ENCODE results near the gene GCFC2. TPM values are rescaled to one million over a fixed set of nuclear protein-coding genes. Genes with fewer than 3 reads are reported as not detected.
"Not testable (repeated sequence)": the region's sequence is repeated elsewhere in the genome, so short reads cannot be mapped to it uniquely, and the experiment has no call there.

GCFC2 gene
- total and polyA plus RNA-seq, 2 of the 13 experiments (the other 11 are each of a cell fraction or from before 2014, with no cell fraction given), result 26.8 to 49.0 TPM

DNA sequence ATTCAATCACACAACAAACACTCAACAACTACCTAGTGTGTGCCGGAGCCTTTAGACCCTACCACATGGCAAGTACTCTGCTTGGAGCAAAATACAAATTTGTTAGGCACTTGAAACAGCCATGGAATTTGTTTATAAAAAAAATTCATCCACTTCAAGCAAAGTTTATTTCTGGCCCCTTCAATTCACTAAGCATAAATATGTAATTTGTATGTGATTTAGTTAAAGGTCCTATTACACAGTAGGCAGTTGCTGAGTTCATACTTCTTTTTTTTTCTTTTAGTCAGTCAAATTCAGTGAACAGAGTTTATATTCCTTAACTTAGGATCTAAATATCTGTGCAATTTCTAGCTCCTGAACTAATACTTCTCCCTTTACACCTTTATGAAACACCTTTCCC is 22.5 kb downstream of the GCFC2 start:
- no peak for FAIRE-seq
- no TSS peak for BruUV-seq (replicated peaks)
- Histone ChIP-seq H4K20me1 (ENCODE audit: insufficient read depth, low read length) (no peaks in the 10 kb centered on the region), H3K36me3 (replicated peaks in 1 of 2; ENCODE audit: control insufficient read depth in 1 of 2, insufficient read depth in 2 of 2, low read length in 2 of 2) (peaks cover 9 to 69% of the 10 kb centered on the region in 2 experiments), H3K27ac (ENCODE audit: extremely low read length, insufficient read depth, low read length) (no peak overlapping the region), H2AFZ (ENCODE audit: low read length) (no peak overlapping the region), H3K9me3 (ENCODE audit: low read length) (no peaks in the 10 kb centered on the region), H3K27me3 (ENCODE audit: control insufficient read depth in 1 of 2, insufficient read depth in 2 of 2, low read length in 2 of 2) (no peaks in the 10 kb centered on the region), H3K79me2 (ENCODE audit: insufficient read depth, low read length) (no peaks in the 10 kb centered on the region), H3K9ac (ENCODE audit: insufficient read depth, low read depth, low read length) (no peak overlapping the region), H3K4me3 (replicated peaks in 1 of 3; ENCODE audit: insufficient read depth in 1 of 3, low read depth in 2 of 3, low read length in 3 of 3) (no peak overlapping the region), H3K4me1 (ENCODE audit: insufficient read depth, low read length) (no peaks in the 10 kb centered on the region), H3K4me2 (ENCODE audit: low read depth, low read length) (no peak overlapping the region)
- ChIA-PET POLR2A (no interaction called here), CTCF (ENCODE audit: low intra/inter-chr PET ratio, low total read pairs) (no interaction called here)
- WGBS (ENCODE audit: low lambda C conversion rate), result 95% methylated on average over 1 of the region's 1 CpG
- ATAC-seq, result no peak
- intact Hi-C loops (cut with micrococcal nuclease; ENCODE audit: unreplicated experiment) (no loop called here), in situ Hi-C loops (cut with HindIII; ENCODE audit: extremely low pct_ligation_motif_present, low pct_unique_long_range_greater_than_20kb) (no loop called here)
- no peak for DNase-seq (ENCODE audit: low spot score)
- TF ChIP-seq ARNTL (CRISPR knock-in tag; IDR thresholded peaks at IDR 0.05), result no peak
- no peak for TF ChIP-seq RARG (CRISPR knock-in tag; IDR thresholded peaks at IDR 0.05; ENCODE audit: low read depth)
- TF ChIP-seq ATF7 (IDR thresholded peaks at IDR 0.05), result no peak
- no peak for TF ChIP-seq ATF7 (CRISPR knock-in tag; IDR thresholded peaks at IDR 0.05)
- TF ChIP-seq MXI1 (IDR thresholded peaks at IDR 0.05; ENCODE audit: borderline replicate concordance, low read depth, low read length), result no peak
- TF ChIP-seq, protein P1, sequence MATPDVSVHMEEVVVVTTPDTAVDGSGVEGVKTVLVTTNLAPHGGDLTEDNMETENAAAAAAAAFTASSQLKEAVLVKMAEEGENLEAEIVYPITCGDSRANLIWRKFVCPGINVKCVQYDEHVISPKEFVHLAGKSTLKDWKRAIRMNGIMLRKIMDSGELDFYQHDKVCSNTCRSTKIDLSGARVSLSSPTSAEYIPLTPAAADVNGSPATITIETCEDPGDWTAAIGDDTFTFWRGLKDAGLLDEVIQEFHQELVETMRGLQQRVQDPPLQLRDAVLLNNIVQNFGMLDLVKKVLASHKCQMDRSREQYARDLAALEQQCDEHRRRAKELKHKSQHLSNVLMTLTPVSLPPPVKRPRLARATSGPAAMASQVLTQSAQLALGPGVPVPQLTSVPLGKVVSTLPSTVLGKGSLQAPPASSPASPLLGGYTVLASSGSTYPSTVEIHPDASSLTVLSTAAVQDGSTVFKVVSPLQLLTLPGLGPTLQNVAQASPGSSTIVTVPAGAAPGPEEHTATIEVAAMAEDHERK (CRISPR knock-in tag; IDR thresholded peaks at IDR 0.05; ENCODE audit: low read depth), result no peak
- no peak for TF ChIP-seq MXD3 (CRISPR knock-in tag; IDR thresholded peaks at IDR 0.05)
- TF ChIP-seq PHF8 (CRISPR knock-in tag; IDR thresholded peaks at IDR 0.05), result no peak
- no peak for TF ChIP-seq KLF11 (CRISPR knock-in tag; IDR thresholded peaks at IDR 0.05)
- no peak for TF ChIP-seq HNRNPLL (IDR thresholded peaks at IDR 0.05; ENCODE audit: low read depth, low read length, poor library complexity, severe bottlenecking)
- no peak for TF ChIP-seq ZNF282 (IDR thresholded peaks at IDR 0.05; ENCODE audit: partially characterized antibody)
- no peak for TF ChIP-seq ZNF160 (CRISPR knock-in tag; IDR thresholded peaks at IDR 0.05)
- TF ChIP-seq E2F1 (CRISPR knock-in tag; IDR thresholded peaks at IDR 0.05), result no peak
- no peak for TF ChIP-seq HNRNPH1 (optimal IDR thresholded peaks at IDR 0.05; ENCODE audit: low read depth, low read length)
- no peak for TF ChIP-seq ZNF549 (CRISPR knock-in tag; IDR thresholded peaks at IDR 0.05)
- no peak for TF ChIP-seq NFRKB (IDR thresholded peaks at IDR 0.05)
- TF ChIP-seq ZNF788 (CRISPR knock-in tag; IDR thresholded peaks at IDR 0.05; ENCODE audit: borderline replicate concordance), result no peak
- no peak for TF ChIP-seq CREB3 (CRISPR knock-in tag; IDR thresholded peaks at IDR 0.05)

- H3K36me3 ChIP-seq (replicated peaks in 1 of 2; ENCODE audit: control insufficient read depth in 1 of 2, insufficient read depth in 2 of 2, low read length in 2 of 2), result peaks cover 22 to 68% of the 10 kb centered on the region in 2 experiments
- WGBS (ENCODE audit: low lambda C conversion rate), result 98% methylated on average over 5 of the region's 5 CpGs
- ATAC-seq; H3K27me3 ChIP-seq (ENCODE audit: control insufficient read depth in 1 of 2, insufficient read depth in 2 of 2, low read length in 2 of 2); in situ Hi-C loops (cut with HindIII; ENCODE audit: extremely low pct_ligation_motif_present, low pct_unique_long_range_greater_than_20kb); intact Hi-C loops (cut with micrococcal nuclease; ENCODE audit: unreplicated experiment); H3K9ac ChIP-seq (ENCODE audit: insufficient read depth, low read depth, low read length); BruUV-seq (replicated peaks); H3K9me3 ChIP-seq (ENCODE audit: low read length); H3K4me3 ChIP-seq (replicated peaks in 1 of 3; ENCODE audit: insufficient read depth in 1 of 3, low read depth in 2 of 3, low read length in 3 of 3); H3K4me2 ChIP-seq (ENCODE audit: low read depth, low read length); H3K4me1 ChIP-seq (ENCODE audit: insufficient read depth, low read length); CTCF ChIA-PET (ENCODE audit: low intra/inter-chr PET ratio, low total read pairs); POLR2A ChIA-PET; H3K79me2 ChIP-seq (ENCODE audit: insufficient read depth, low read length); DNase-seq (ENCODE audit: low spot score); H4K20me1 ChIP-seq (ENCODE audit: insufficient read depth, low read length); H2AFZ ChIP-seq (ENCODE audit: low read length); H3K27ac ChIP-seq (ENCODE audit: extremely low read length, insufficient read depth, low read length); FAIRE-seq: not testable (repeated sequence)
Measured at GRCh38 chr2:75683430-75683829, 27.3 kb downstream of the GCFC2 start.
